Activated CD4-positive, alpha-beta memory T cell treated with anti-CD3 and anti-CD28 coated beads for 36 hours (primary cell): ENCODE measurements around the gene CRYAB. TPM values are rescaled to one million over a fixed set of nuclear protein-coding genes. Genes with fewer than 3 reads are reported as not detected.
A peak's percentile ranks its signal among the peaks of the same experiment; 100 is the strongest.

ENCODE experiments used
- CTCF ChIA-PET: fragments of 350-600 bp; sonication (Branson Sonifier 250); formaldehyde crosslinking; loops from one replicate; lab custom pipeline; 2021; ENCODE audit warnings: antibody characterized with exemption, inconsistent platforms; lab: Charles Lee
- POLR2A ChIA-PET: fragments of 350-600 bp; sonication (Branson Sonifier 250); formaldehyde crosslinking; loops from one replicate; lab custom pipeline; 2021; ENCODE audit warnings: antibody characterized with exemption; lab: Charles Lee
- DNase-seq: peaks from one replicate; pipeline ENCODE4 v3.0.0-alpha.2; 2020
- H3K27ac Mint-ChIP-seq: one replicate; pipeline ENCODE4 v1.8.0; 2021; ENCODE audit warnings: mixed read lengths
- H3K27me3 Mint-ChIP-seq: one replicate; pipeline ENCODE4 v1.8.0; 2021; ENCODE audit warnings: mixed read lengths
- H3K36me3 Mint-ChIP-seq: one replicate; pipeline ENCODE4 v1.8.0; 2021; ENCODE audit warnings: mixed read lengths
- H3K4me1 Mint-ChIP-seq: one replicate; pipeline ENCODE4 v1.8.0; 2021; ENCODE audit warnings: low read depth, mixed read lengths
- H3K4me3 Mint-ChIP-seq: one replicate; pipeline ENCODE4 v1.8.0; 2021; ENCODE audit warnings: mild to moderate bottlenecking, mixed read lengths
- H3K9me3 Mint-ChIP-seq: one replicate; pipeline ENCODE4 v1.8.0; 2021; ENCODE audit warnings: mixed read lengths
- intact Hi-C: fragments of 100-400 bp; cut with micrococcal nuclease; formaldehyde crosslinking; loops from one replicate; pipeline ENCODE4 v1.15.1; 2023
- total RNA-seq, 2 experiments: library from RNA; stranded (reverse); gene quantifications; one replicate each; pipeline ENCODE4 v1.2.3, GENCODE V29; 2021

CRYAB gene, protein sequence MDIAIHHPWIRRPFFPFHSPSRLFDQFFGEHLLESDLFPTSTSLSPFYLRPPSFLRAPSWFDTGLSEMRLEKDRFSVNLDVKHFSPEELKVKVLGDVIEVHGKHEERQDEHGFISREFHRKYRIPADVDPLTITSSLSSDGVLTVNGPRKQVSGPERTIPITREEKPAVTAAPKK
- not detected for total RNA-seq

DNA sequence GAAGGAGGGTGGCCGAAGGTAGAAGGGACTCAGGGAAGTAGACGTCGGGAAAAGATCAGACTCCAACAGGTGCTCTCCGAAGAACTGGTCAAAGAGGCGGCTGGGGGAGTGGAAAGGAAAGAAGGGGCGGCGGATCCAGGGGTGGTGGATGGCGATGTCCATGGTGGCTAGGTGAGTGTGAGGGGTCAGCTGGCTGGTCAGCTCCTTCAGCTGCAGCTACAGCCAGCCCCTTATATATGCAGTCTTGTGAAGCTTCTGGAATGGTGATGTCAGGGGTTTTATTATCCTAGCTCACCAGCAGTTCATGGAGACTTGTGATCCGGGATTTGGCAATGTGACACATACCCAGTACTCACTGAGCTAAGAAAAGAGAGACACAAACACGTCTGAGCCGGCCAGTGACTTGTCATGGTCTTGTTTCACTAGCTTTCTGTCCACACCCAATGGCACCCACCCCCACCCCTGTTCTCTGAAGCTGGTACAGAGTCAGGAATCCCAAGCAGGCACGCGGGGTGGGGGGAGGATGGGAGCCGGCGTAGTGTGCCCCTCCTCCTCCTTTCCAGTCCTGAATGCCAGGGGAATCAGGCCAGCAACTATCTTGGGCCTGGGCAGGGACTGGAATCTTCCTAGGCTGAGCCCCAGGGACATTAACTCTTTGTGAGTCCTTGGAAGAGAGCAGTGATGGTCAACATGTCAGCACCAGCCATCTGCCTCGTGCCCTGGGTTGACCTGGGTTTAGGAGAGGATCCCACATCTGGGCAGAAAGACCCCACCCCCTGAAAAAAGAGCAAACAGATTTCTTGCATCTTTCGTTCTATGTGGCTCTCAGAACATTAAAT is at the start of gene CRYAB:
Gene CRYAB (minus strand): TSS at position 208 of the 839 bp plus-strand sequence. CDS start 46 bp downstream, at position 162.
- Mint-ChIP-seq H3K36me3 (no peaks in the 10 kb centered on the region), H3K9me3 (no peaks in the 10 kb centered on the region), H3K4me3 (no peak within 1 kb of the TSS), H3K27me3 (peaks cover 38% of the 10 kb centered on the region), H3K4me1 (no peaks in the 10 kb centered on the region), H3K27ac (no peak within 1 kb of the TSS)
- DNase-seq = no peak
- ChIA-PET CTCF (no interaction called here), POLR2A (no interaction called here)
- intact Hi-C loops = no loop called here

DNA sequence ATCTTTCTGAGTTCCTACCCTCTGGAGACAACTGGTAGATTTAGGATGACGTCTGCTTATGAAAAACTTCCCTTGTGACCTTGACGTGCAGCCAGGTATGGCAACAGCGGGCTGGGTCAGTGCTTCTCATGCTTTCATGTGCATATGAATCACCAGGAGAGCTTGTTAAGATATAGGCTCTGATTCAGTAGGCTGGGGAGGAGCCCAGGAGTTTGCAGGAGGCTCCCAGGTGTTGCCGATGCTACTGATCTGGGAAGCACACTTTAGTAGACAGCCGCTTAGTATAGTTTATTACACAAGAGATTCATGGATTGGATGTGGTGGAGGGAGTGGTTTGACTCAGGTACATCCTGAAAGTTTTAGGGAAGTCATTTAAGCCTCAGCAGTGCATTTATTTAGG is 49.3 kb upstream of the CRYAB start:
- H3K4me3 Mint-ChIP-seq = no peak overlapping the region
- H3K27ac Mint-ChIP-seq = no peak overlapping the region
- H3K27me3 Mint-ChIP-seq = no peaks in the 10 kb centered on the region
- no peak for DNase-seq
- peaks cover 8% of the 10 kb centered on the region for H3K4me1 Mint-ChIP-seq
- H3K9me3 Mint-ChIP-seq = no peaks in the 10 kb centered on the region
- no peaks in the 10 kb centered on the region for H3K36me3 Mint-ChIP-seq
- ChIA-PET POLR2A (interaction anchor here (0.6 to 2.1 kb wide), 2 partner anchors 23 to 148 kb away, joined by 3 to 6 read pairs; no protein-coding TSS in a partner anchor), CTCF (interaction anchor here (1.2 kb wide), 2 partner anchors 26 to 29 kb away, joined by 3 to 4 read pairs; no protein-coding TSS in a partner anchor)
- intact Hi-C loops = no loop called here

- Mint-ChIP-seq H3K36me3 (no peaks in the 10 kb centered on the region), H3K9me3 (no peaks in the 10 kb centered on the region), H3K27ac (no peak overlapping the region), H3K4me3 (no peak overlapping the region), H3K4me1 (peaks cover 8% of the 10 kb centered on the region), H3K27me3 (no peaks in the 10 kb centered on the region)
- ChIA-PET POLR2A (interaction anchor here (1.1 kb wide), 1 partner anchor 24 kb away, joined by 3 read pairs; no protein-coding TSS in a partner anchor), CTCF (interaction anchor here (1.6 to 2.9 kb wide), 2 partner anchors 23 to 26 kb away, joined by 6 to 9 read pairs; no protein-coding TSS in a partner anchor)
- intact Hi-C loops = no loop called here
- DNase-seq = no peak
Measured at GRCh38 chr11:111957663-111958444, 46.3 kb upstream of the CRYAB start.

DNA sequence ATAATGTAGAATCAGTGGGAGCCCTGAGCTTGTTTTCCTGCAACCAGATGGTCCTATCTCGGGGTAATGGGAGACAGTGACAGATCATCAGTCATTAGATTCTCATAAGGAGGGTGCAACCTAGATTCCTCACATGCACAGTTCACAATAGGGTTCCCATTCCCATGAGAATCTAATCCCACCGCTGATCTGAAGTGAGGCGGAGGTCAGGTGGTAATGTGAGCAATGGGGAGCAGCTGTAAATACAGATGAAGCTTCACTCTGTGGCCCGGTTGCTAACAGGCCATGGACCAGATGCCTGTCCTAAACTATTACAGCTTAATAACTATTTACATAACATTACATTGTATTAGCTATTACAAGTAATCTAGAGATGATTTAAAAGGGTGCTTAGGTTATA is 42.6 kb upstream of the CRYAB start:
- H3K36me3 Mint-ChIP-seq = no peaks in the 10 kb centered on the region
- H3K27ac Mint-ChIP-seq = no peak overlapping the region
- no peak for DNase-seq
- CTCF ChIA-PET = interaction anchor here (0.9 kb wide), 1 partner anchor 27 kb away, joined by 4 read pairs; no protein-coding TSS in a partner anchor
- intact Hi-C loops = no loop called here
- POLR2A ChIA-PET = no interaction called here
- no peaks in the 10 kb centered on the region for H3K9me3 Mint-ChIP-seq
- peaks cover 8% of the 10 kb centered on the region for H3K4me1 Mint-ChIP-seq
- no peak overlapping the region for H3K4me3 Mint-ChIP-seq
- no peaks in the 10 kb centered on the region for H3K27me3 Mint-ChIP-seq

DNA sequence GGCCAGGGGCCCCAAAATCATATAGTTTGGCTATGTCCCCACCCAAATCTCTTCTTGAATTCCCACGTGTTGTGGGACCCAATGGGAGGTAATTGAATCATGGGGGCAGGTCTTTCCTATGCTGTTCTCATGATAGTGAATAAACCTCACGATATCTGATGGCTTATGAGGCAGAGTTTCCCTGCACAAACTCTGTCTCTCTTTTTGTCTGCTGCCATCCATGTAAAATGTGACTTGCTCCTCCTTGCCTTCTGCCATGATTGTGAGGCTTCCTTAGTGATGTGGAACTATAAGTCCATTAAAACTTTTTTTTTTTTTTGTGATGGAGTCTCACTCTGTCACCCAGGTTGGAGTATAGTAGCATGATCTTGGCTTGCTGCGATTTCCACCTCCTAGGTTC is 40.0 kb upstream of the CRYAB start:
- Mint-ChIP-seq H3K27ac (no peak overlapping the region), H3K9me3 (no peaks in the 10 kb centered on the region), H3K4me3 (no peak overlapping the region), H3K27me3 (no peaks in the 10 kb centered on the region), H3K36me3 (no peaks in the 10 kb centered on the region), H3K4me1 (peaks cover 10% of the 10 kb centered on the region)
- DNase-seq = no peak
- intact Hi-C loops = no loop called here
- CTCF ChIA-PET = no interaction called here
- POLR2A ChIA-PET = no interaction called here

DNA sequence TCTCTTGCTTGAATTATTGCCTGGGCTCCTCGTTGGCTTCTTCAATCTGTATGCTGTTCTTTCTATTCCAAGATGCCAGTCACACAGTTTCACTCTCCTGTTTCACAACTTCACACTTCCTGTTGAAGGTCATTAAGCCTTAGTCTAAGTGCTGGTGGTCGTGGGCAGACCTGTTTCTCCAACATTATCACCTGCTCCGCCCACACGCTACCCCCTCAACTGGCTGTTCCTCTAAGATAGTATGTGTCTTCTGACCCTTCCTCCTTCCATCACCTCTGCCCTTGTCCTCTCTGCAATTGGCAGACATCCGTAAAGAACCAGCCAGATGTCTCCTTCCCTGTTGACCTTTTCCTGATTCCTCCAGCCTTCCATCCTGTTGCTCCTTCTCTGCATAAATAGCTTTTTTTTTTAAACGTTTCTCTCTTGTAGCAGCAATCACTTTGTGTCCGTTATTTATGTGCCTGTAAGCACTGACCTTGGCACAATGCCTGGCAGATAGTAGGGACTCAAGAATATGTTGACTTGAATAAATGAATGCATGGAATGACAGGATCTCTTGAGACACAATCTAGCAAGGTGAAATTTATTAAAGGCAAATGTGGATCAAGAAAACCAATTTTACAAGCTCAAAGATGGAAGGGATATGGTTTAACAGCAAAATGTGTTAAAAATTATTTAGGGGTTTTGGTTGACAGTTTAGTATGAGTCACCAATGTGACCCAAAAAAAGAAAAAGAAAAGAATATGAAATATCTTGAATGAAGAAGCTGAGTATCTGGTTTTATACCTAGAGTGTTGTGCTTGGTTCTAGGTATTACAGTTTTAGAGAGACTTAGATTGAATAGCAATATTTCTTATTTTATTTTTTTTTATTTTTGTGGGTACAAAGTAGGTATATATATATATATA is 38.2 kb upstream of the CRYAB start:
- intact Hi-C loops = no loop called here
- DNase-seq = no peak
- H3K9me3 Mint-ChIP-seq = no peaks in the 10 kb centered on the region
- H3K27me3 Mint-ChIP-seq = no peaks in the 10 kb centered on the region
- no peaks in the 10 kb centered on the region for H3K36me3 Mint-ChIP-seq
- H3K27ac Mint-ChIP-seq = no peak overlapping the region
- no peak overlapping the region for H3K4me3 Mint-ChIP-seq
- ChIA-PET POLR2A (no interaction called here), CTCF (interaction anchor here (0.7 to 1.4 kb wide), 2 partner anchors 32 to 667 kb away, joined by 3 to 6 read pairs; no protein-coding TSS in a partner anchor)
- peaks cover 19% of the 10 kb centered on the region for H3K4me1 Mint-ChIP-seq

DNA sequence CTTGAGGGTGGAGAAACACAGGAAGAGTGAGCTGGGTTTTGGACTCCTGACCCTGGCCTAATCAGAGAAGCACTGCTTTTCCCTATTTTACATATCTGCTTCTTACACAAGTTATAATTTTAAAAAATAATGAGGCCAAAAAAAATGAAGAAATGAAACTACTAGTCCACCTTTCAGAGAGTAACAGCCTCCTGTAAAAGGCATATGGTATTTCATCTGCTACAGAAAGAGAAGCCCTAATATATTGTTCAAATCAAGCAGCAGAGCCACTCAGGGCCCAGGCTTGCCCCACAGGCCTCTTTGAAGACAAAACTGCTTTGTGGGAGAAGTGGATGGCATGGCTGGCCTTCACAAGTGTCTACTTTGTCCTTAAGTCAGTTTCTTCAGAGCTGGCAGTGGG is 35.6 kb upstream of the CRYAB start:
- CTCF ChIA-PET = no interaction called here
- H3K4me3 Mint-ChIP-seq = no peak overlapping the region

DNA sequence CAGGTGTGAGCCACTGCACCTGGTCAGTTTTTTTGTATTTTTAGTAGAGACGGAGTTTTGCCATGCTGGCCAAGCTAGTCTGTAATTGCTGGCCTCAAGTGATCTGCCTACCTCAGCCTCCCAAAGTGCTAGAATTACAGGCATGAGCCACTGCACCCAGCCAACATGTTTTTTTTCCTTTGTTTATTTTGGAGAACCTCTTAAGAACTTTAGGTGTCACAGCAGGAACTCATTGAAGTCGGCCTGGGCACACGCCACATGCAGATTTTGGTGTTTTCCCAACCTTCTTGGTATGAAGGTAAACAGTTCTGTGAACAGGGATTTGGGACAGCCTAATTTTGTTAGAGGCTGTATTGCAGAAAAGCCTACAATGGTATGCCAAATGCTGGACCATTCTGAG is 34.9 kb upstream of the CRYAB start:
- Mint-ChIP-seq H3K27me3 (no peaks in the 10 kb centered on the region), H3K9me3 (no peaks in the 10 kb centered on the region), H3K4me3 (no peak overlapping the region), H3K36me3 (peaks cover 2% of the 10 kb centered on the region), H3K27ac (no peak overlapping the region), H3K4me1 (peaks cover 30% of the 10 kb centered on the region)
- ChIA-PET CTCF (interaction anchor here (2.6 kb wide), 1 partner anchor 12 kb away, joined by 17 read pairs; no protein-coding TSS in a partner anchor), POLR2A (no interaction called here)
- intact Hi-C loops = no loop called here
- DNase-seq = no peak

More for the DNA sequence above, 35.6 kb upstream of the CRYAB start:
- intact Hi-C loops = no loop called here
- no peaks in the 10 kb centered on the region for H3K27me3 Mint-ChIP-seq
- POLR2A ChIA-PET = no interaction called here
- H3K9me3 Mint-ChIP-seq = no peaks in the 10 kb centered on the region
- peaks cover 30% of the 10 kb centered on the region for H3K4me1 Mint-ChIP-seq
- no peak for DNase-seq
- peaks cover 2% of the 10 kb centered on the region for H3K36me3 Mint-ChIP-seq
- H3K27ac Mint-ChIP-seq = no peak overlapping the region

DNA sequence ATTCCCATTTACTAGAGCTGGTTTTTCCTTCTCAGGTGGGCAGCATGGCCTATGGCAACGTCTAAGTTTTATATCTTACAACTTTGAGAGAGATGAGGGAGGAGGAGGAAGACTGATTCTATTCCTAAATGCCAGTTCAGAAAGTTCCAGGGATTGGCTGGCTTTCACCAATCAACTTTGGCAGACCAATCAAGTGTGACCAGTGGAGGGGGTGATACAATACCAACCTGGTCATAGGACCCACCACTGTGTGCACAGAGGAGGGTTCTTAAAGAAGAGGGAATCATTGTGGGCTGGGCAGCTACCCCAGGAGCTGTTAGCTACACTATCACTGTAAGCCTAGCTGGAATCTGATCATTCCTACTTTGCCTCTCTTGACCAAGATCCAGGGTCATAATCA is 33.6 kb upstream of the CRYAB start:
- intact Hi-C loops = loop anchor here (2.0 kb wide), 1 partner anchor 80 kb away; the partner anchor contains the start of gene DLAT
- no peak for DNase-seq
- Mint-ChIP-seq H3K27ac (peak overlapping the region; percentile 94), H3K9me3 (no peaks in the 10 kb centered on the region), H3K36me3 (peaks cover 2% of the 10 kb centered on the region), H3K4me3 (peak overlapping the region; percentile 37), H3K27me3 (no peaks in the 10 kb centered on the region), H3K4me1 (peaks cover 41% of the 10 kb centered on the region)
- ChIA-PET POLR2A (interaction anchor here (0.6 to 2.3 kb wide), 6 partner anchors 10 to 185 kb away, joined by 3 to 13 read pairs (median 4); no protein-coding TSS in a partner anchor), CTCF (interaction anchor here (1.0 to 2.6 kb wide), 5 partner anchors 10 to 40 kb away, joined by 3 to 17 read pairs (median 11); no protein-coding TSS in a partner anchor)

DNA sequence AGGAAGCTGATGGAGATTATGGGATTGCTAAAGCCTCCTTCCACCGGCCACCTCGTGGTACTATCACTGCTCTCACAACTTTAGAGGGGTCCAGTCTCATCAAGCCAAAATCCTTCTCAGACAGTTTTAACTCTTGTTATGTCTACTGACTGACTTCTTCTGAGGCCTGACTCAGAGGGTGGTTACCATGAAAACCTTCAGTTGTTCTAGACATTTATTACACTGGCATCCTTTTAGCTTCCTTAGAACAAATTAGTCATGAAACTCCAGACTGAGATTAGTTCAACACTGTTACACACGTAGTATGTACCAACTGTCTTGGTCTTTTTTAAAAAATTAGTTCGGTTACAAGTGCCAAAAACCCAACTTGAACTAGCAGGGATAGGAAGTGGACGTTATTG is 33.1 kb upstream of the CRYAB start:
- peak; percentile 43 for DNase-seq
- Mint-ChIP-seq H3K36me3 (peaks cover 2% of the 10 kb centered on the region), H3K4me1 (peaks cover 38% of the 10 kb centered on the region), H3K27me3 (no peaks in the 10 kb centered on the region), H3K27ac (peak overlapping the region; percentile 94), H3K4me3 (peak overlapping the region; percentile 37), H3K9me3 (no peaks in the 10 kb centered on the region)
- CTCF ChIA-PET = interaction anchor here (1.0 to 2.6 kb wide), 6 partner anchors 10 to 78 kb away, joined by 3 to 17 read pairs (median 8); no protein-coding TSS in a partner anchor
- intact Hi-C loops = loop anchor here (1.0 to 5.0 kb wide), 6 partner anchors 8 to 417 kb away; partner anchors contain the start of gene DLAT
- POLR2A ChIA-PET = interaction anchor here (1.2 to 2.3 kb wide), 4 partner anchors 9 to 19 kb away, joined by 6 to 13 read pairs (median 8); no protein-coding TSS in a partner anchor
